NCI-H187 treated with DMSO at 0.1 percent for 48 hours (cell line): ENCODE results near the gene RNMT.
"Not testable (repeated sequence)": the region's sequence is repeated elsewhere in the genome, so short reads cannot be mapped to it uniquely, and the experiment has no call there.

Source experiments
- DNase-seq: peaks from one replicate; lab custom pipeline; 2025; lab: John Stamatoyannopoulos, UW

RNMT gene

DNA sequence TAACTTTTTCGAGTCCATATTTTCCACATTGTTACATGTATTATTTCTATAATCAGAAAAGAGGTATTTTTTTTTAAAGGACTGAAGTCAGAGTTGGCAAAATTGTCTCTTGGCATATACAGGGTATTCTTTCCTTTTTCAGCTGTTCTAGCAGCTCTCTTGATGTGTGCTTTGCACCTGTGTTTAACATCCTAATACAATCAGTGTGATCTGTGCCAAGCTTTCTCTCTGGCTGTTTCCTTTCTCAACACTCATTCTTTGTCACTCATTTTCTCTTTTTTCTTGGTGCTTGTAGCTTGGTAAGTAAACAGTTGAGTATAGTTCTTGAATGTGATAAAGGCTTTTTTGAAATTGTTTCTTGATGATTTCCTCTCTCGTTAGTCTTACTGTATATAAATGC is 9.2 kb downstream of the RNMT start:
- no peak for DNase-seq

DNA sequence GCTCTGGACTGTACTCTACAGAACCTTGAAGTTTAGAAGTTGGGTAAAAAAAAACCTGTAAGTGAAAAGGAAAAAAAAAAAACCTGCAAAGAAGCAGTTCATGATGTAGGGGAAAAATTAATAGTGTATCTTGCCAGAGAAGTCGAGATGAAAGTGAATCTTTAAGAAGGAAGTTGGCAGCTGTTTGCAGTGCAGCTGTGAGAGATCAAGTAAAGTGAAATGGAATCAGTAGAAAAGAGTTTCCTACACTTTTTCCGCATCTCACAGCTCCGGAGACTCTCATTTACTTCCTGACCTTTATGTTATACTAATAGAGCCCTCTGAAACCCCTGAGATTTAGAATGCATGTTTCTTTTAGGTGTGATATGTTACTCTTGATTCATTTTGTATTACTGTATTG is 19.2 kb downstream of the RNMT start:
- no peak for DNase-seq

DNA sequence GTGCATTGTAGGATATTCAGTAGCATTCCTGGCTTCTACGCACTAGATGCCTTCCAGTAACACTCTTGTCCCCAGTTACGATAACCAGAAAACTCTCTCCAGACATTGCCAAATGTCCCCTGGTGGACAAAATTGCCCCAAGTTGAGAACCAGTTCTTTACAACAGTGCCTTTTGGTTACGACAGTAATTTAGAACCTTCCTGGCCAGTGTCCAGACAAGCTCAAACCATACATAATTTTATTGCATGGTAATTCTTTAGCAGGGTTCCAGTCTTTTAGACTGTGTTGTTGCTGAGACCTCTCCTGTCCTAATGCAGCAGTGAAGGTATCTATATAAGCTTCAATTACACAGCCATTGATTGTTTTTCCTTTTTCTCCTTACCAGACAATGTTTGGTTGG is 20.2 kb downstream of the RNMT start:
- DNase-seq: no peak

DNA sequence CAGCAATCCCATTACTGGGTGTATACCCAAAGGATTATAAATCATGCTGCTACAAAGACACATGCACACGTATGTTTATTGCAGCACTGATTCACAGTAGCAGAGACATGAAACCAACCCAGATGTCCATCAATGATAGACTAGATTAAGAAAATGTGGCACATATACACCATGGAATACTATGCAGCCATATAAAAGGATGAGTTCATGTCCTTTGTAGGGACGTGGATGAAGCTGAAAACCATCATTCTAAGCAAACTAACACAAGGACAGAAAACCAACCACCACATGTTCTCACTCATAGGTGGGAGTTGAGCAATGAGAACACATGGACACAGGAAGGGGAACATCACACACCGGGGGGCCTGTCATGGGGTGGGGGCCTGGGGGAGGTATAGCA is 25.1 kb downstream of the RNMT start:
- DNase-seq: not testable (repeated sequence)

DNA sequence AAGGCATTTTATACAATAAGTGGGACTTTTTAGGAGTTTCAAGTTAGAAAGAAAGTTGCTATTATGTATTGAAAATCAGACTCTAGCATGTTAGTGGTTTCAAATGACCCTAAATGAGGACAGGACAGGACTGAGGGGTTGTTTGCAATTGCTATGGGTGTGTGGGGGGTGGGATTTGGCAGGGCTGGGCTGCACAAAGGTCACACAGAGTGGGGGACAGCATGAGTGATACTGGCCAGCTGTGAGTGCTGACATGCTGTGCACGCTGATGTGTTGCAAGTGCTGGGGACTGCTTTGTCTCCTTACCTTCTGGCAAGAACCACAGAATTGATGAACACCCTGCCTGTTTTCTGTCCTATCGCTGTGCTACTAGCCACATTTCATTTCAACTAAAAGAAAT is 29.8 kb downstream of the RNMT start:
- DNase-seq: no peak

DNA sequence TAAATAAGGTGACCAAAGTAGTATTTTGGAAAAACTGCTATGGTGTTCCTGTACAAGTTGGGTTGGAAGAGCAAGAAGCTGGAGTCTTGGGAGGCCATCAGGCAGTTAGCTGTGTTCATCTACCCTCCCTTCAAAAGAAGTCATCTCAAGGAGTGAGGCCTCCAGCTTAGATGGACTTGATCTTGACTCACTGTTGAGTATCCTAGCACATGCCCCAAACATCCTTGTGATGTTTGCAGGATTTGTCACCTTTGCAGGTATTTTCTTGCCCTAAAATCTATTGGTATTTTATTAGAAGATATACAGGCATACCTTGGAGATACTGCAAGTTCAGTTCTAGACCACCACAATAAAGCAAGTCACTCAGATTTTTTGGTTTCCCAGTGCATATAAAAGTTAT is 30.2 kb downstream of the RNMT start:
- no peak for DNase-seq

DNA sequence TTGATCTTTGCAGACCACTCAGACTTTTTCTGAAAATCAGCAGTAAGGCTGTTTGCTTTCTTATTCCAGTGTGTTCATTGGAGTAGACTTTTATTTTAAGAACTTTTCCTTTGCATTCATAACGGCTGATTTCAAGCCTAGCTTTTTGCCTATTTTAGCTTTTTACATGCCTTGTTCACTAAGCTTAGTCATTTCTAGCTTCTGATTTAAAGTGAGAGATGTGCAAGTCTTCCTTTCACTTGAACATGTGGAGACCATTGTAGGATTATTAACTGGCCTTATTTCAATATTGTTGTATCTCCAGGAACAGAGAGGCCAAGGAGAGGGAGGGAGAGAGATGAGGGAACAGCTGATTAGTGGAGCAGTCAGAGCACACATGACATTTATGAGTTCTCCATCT is 32.1 kb downstream of the RNMT start:
- no peak for DNase-seq

DNA sequence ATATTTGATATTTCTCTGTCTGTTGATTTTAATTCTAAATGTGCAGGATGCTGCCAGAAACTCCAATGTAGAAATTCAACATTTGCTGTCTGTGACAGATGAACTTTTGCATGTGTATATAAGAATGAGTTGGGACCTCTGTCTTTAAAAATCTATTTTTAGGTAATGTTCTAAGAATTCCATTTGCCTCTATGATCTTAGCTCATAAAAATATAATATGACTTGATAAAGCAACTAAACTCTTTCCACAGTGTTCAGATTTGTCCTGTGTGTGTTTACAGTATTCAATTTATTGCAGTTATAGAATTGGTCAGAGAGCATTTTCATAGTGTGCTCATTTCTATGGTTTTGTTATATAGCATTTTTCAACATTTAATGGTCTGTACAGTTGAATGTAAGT is 33.6 kb downstream of the RNMT start:
- no peak for DNase-seq

DNA sequence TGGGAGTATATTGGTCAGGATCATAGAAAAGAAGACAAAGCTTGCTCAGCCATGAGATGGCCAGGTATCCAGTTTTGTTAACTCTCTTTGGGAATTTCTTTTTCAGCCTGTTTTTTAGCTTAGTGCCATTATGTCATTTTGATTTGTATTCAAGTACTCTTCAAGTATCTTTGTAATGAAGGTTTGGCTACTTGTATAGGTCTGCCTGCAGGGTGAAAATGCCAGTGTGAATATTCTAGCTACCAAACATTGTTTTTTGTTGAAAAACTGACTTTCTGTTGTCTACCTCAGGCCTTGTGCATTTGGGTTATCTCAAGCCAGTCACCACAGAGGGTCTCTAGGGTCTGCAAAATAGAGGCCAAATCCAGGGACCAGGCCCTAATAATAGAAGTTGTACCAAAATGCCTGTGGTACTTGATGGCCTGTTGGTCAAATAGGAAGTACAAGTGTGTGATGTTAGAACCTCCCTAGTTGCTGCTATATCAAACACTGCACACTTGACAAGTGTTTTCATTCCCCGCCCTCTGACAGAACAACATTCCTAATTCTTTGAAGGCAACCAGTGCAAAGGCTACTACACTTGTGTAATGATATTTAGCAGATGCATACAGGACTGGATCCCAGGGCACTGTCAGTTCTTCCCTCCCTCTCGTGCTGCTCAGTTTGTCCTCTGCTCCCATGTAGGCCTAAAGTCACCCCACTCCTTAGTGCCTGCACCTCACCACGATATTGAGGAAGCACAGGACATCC is 36.4 kb downstream of the RNMT start:
- no peak for DNase-seq

DNA sequence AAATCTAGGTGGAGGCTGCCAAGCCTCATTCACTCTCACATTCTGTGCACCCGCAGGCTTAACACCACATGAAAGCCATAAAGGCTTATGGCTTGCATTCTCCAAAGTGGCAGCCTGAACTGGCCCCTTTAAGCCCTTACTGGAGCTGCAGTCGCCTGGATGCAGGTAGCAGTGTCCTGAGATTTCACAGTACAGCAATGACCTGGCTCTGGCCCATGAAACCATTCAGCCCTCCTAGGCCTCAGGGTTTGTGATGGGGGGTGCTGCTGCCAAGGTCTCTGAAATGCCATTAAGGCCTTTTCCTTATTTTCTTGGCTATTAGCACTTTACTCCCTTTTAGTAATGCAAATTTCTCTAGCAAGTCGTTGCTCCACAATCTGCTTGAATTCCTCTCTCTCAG is 48.6 kb downstream of the RNMT start:
- no peak for DNase-seq

DNA sequence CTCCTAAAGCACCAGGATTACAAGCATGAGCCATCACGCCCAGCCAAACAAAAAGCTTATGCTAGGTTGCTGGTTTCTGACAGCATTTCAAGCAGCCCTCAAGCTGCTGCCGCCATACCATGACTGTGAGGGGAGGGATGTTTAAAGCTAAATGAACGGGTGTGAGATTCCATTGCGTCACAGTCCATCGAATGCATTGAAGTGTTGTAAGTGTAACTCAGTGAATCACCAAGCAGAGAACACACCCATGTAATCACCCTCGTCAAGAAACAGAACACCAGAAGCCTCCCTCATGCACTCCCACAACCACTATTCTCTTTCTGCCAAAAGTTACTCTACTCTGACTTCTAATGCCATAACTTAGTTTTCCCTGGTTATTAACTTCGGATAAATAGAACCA is 64.7 kb downstream of the RNMT start:
- DNase-seq: no peak

DNA sequence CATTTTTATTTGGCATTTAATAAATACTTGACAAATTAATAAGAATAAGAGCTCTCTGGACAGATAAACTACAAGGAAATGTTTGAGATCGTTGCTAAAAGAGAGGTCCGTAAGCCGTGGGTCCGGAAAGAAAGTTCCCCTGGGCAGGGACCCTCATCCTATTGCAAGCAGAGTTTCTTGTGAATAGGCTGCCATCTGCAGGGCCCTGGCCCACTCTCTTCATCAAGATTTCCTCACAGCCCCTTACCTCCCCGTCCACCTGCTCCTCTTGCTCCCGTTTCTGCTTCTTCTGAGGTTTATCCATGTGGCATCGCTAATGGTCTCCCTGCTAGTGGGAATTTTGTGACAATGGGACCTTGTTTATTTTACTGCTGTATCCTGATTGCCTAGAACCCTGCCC is 67.3 kb downstream of the RNMT start:
- no peak for DNase-seq

DNA sequence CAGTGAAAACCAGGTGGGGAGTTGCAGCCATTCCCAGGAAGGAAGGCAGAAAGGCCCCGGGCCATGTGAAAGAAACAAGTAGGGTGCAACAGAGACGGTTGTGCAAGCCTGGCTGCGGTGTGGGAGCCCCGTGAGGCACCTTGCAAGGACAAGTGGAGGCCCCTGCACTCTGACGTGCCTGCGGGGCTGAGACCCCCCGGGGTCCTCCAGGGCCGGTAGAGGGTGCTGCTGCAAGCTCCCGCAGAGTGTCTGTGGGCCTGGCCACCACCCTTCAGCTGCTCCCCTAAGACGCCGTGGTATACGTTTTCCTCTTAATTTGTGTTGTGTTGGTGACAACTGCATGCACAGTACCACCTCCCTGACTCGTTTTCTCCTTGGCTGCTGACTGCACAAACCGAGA is 70.0 kb downstream of the RNMT start:
- no peak for DNase-seq

DNA sequence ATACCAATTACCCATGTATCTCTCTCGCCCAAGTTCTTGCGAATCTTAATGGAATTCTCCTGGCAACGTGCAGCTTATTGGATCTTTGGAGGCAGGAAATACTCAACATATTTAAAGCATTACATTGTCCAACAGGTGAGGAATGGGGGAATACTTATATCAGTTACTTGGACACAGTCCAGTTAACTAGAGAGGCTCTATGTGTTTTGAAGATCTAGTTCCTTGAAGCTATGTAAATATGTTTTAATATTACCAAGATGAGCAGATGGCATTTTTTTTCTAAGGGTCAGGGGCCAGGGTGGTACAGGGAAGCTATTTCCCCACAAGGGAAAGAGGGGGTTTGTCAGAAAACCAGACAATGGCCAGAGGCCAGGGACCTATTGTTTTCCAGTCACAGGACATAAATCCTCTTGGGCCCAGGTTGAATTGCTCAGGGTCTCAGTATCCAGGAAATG is 70.7 kb downstream of the RNMT start:
- DNase-seq: no peak

DNA sequence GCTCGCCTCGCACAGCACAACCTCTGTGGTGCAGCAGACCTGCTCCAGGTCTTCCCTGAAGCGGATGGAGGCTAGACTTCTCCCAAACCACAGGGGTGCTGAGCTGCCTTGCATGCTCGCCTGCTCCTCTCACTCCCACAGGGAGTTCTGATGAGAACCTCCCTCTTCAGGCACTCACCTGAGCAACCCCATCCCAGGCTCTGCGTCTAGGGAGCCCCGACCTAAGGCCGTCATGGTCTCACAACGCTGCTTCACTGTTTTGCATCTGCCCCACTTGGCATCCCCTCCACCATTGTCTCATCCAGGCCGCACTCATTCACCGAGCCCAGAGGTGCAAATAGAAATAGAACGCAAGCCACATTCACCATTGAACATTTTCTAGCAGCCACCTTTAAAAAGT is 72.9 kb downstream of the RNMT start:
- DNase-seq: no peak

DNA sequence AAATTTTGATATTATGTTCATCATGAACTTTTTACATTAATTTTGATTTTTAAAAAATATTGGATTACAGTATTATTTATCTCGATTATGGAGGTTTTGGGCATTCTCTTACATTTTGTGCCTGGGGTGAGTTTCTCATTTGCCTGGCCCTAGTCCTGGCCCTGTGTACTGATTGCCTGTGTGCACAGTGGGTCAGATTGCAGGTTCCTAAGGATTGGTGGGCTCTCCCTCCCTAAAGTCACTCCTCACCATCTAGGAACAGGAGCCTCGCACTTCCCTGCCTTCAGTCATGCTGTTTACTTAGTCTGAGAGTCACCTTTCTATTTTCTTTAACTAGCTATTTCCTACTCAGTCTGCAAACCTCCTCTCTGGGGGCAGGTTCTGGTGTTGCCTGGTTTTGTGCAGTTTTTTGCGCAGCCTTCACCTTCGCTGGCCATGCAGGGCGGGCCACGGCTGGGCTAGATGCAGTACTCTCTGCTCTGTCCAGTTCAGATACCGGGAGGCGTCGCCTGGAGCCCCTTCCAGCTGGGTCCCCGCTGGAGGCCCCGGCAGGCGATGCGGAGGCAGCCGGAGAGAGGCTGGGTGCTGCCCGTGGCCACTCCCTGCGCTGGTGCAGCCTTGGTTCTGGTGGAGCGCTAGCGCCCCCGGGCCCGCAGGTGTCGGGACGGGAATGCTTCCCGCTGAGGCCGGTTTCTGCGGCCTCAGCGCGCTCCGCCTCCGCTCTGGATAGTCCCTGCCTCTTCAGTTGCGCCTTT is 74.2 kb downstream of the RNMT start:
- no peak for DNase-seq

DNA sequence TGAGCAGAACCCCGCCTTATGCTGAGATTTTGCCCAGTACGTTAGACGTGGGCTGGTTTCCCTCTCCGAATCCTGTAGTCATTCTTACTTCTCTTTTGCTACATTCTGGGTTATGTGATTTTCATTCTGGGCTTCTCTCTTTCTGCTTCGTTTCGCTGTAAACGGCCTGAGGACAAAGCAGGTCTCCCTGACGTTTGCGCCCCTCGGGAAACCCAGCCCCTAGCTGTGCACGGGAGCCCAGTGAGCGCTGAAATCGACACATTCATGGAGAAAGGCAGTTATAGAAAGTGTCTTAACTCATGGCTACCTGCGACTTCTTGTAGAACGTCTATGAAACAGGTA is 74.8 kb downstream of the RNMT start:
- no peak for DNase-seq

DNA sequence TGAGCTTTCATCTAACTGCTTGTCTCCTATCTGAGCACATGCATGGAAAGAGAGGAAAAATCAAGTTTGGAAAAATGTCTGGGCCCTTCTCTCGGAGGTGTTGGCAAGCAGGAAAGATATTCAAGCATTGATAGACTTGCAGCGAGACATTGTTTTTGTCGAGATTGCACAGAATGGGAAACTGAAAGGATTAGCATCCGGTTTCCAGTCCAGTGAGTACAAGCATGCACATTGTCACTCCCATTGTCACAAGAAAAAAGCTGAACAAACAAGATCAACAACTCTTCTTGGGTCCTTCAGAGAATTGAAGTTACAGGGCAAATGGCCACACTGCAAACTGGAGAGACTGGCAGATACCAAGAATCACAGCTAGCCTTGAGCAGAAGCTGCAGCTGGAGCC is 77.8 kb downstream of the RNMT start:
- no peak for DNase-seq

DNA sequence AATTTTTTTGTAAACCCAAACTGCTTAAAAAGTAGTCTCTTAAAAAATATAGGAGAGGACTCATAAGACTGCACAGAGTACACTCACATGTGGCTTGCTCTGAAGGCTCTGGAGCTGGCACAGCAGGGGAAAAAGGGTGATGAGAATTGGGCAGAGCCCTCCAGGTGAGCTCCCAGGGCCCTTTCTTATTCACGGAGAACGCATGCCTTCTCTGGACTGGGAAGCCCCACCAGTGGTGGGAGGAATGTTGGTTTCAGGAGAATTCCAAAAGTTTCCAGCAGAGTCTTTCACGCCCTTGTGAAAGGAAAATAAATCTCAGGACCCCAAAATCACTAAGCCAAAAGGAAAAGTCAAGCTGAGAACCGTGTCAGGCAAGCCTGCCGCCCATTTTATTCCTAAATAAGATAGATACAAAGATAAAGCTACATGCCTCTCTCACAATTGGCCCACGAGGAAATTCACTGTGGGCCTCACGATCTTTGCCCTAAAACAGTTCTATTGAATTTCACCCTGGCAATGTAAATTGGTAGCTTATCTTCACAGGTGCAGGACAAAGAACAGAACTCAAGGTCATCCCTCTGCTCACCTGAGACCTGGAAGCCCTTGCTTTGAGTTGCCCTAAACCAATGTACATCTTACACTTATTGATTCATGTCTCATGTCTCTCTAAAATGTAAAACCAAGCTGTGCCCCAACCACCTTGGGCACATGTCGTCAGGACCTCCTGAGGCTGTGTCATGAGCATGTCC is 82.0 kb downstream of the RNMT start:
- DNase-seq: no peak

DNA sequence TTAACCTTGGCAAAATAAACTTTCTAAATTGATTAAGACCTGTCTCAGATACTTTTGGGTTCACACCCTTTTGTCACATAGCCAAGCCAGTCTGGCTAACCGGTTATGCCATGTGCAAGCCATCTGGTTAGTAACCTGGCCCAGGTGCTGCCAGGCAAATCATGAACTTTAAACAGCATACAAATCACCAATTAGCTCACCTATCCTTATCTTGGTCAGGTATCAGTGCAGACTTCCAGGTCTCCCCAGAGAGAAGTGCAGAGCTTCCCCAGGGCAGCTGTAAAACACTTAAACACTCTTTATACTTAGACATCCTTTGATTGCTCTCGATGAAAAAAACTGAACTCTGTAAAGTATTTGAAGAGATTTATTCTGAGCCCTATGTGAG is 82.6 kb downstream of the RNMT start:
- DNase-seq: no peak

DNA sequence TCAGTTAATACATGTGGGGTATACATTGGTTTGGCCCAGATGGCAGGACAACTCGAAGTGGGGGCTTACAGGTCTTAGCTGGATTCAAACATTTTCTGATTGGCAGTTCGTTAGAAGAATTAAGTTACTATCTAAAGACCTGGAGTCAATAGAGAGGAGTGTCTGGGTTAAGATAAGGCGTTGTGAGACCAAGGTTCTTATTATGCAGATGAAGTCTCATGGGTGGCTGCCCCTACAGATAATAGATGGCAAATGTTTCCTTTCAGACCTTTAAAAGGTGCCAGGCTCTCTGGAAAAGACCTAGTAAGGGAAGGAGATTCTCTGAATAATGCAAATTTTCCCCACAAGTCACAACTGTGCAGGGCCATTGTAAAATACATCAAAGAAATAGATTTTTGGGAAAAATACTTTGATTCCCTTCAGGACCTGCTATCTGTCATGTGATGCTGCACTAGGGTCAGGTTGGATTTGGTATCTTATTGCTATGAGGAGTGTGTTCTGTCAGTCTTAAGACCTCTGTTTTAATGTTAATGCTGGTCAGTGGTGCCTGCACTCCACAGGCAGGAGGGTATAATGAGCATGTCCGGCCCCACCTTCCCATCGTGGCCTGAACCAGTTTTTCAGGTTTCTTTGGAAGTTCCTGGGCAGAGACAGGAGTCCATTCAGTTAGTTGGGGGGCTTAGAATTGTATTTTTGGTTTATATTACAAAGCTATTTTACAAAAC is 83.2 kb downstream of the RNMT start:
- DNase-seq: no peak

DNA sequence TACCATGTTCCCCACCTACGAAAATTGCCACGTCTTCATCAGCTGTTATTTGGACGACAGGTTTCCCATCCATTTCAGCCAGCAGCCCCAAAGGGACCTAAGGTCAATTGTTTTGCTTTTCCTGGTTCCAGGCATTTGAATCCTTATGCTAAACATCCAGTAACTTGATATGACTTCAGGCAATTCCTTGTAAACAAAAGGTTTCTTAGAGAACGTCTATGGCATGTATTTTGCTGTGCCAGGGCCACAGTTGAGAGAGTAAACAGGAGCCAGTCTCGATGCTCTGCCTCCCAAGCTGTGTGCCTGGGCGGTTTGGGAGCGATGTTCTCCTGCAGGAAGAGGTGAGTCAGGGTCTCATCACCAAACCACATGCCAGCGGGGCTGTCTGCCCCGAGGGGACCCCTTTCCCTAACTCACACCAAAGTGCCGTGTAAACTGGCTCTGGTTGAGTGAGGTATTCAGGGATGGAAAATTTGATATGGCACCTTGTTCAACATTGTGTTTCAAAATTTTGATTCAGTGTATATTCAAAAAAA is 84.5 kb downstream of the RNMT start:
- DNase-seq: no peak
